KMS-11 (cell line): ENCODE data around the gene MRPL3.

Experiments used
- H2AFZ ChIP-seq: fragments of 200-600 bp; sonication (generic); 2 replicates; pipeline ENCODE4 v1.6.1; 2016; ENCODE audit warnings: antibody characterized with exemption, mixed run types, low read depth
- H3K27ac ChIP-seq: fragments of 200-600 bp; sonication (generic); 2 replicates; pipeline ENCODE4 v1.6.1; 2016; ENCODE audit warnings: mild to moderate bottlenecking, mixed run types
- H3K27me3 ChIP-seq: fragments of 200-600 bp; sonication (generic); 2 replicates; pipeline ENCODE4 v1.6.1; 2017; ENCODE audit warnings: mild to moderate bottlenecking, low read depth, mixed run types, moderate library complexity; ENCODE audit not compliant: insufficient read depth
- H3K36me3 ChIP-seq: fragments of 200-600 bp; sonication (generic); 2 replicates; pipeline ENCODE4 v1.6.1; 2017; ENCODE audit warnings: mild to moderate bottlenecking, mixed run types; ENCODE audit not compliant: insufficient read depth
- H3K4me1 ChIP-seq: fragments of 200-600 bp; sonication (generic); 2 replicates; pipeline ENCODE4 v1.6.1; 2016; ENCODE audit warnings: mild to moderate bottlenecking, low read depth, mixed run types; ENCODE audit not compliant: poor library complexity, severe bottlenecking
- H3K4me2 ChIP-seq: fragments of 200-600 bp; sonication (generic); 2 replicates; pipeline ENCODE4 v1.7.0; 2016; ENCODE audit warnings: mild to moderate bottlenecking, mixed run types
- H3K4me3 ChIP-seq: fragments of 200-600 bp; sonication (generic); IDR thresholded peaks from 2 replicates; pipeline ENCODE4 v1.6.1; 2017; ENCODE audit warnings: low read depth, low read length, mixed read lengths; ENCODE audit not compliant: insufficient read depth
- H3K79me2 ChIP-seq: fragments of 200-600 bp; sonication (generic); 2 replicates; pipeline ENCODE4 v1.6.1; 2016; ENCODE audit warnings: low read depth, mixed run types; ENCODE audit not compliant: insufficient read depth
- H3K9ac ChIP-seq: fragments of 200-600 bp; sonication (generic); 2 replicates; pipeline ENCODE4 v1.6.1; 2016; ENCODE audit warnings: mild to moderate bottlenecking, mixed run types
- H4K20me1 ChIP-seq: fragments of 200-600 bp; sonication (generic); 2 replicates; pipeline ENCODE4 v1.6.1; 2016; ENCODE audit warnings: mild to moderate bottlenecking, mixed run types; ENCODE audit not compliant: insufficient read depth
- TF ChIP-seq, protein P1 (sequence below): fragments of 200-600 bp; sonication (generic); conservative IDR thresholded peaks from 2 replicates; pipeline ENCODE4 v1.6.1; 2017; ENCODE audit warnings: low read depth, mild to moderate bottlenecking, antibody characterized with exemption, low read length, moderate library complexity, mixed read lengths

The MRPL3 gene

DNA sequence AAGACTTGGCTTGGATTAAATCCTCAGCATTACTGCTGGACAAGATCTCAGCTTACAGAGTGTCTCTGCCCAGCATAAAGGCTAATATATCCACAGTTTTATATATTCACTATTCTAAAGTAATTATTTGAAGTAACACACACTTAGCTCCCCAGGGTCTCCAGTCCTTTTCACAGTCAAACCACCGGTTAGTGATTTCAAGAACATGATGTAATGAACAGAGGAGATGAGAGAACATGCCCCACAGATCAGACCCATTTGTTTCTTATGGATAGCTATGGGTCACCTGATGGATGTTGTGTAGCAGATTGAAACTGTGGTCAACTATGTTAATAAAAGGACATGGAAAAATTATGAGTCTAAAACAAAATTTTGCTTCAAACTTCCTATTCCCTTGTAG lies 44.8 kb upstream of the MRPL3 start:
- TF ChIP-seq, protein P1, sequence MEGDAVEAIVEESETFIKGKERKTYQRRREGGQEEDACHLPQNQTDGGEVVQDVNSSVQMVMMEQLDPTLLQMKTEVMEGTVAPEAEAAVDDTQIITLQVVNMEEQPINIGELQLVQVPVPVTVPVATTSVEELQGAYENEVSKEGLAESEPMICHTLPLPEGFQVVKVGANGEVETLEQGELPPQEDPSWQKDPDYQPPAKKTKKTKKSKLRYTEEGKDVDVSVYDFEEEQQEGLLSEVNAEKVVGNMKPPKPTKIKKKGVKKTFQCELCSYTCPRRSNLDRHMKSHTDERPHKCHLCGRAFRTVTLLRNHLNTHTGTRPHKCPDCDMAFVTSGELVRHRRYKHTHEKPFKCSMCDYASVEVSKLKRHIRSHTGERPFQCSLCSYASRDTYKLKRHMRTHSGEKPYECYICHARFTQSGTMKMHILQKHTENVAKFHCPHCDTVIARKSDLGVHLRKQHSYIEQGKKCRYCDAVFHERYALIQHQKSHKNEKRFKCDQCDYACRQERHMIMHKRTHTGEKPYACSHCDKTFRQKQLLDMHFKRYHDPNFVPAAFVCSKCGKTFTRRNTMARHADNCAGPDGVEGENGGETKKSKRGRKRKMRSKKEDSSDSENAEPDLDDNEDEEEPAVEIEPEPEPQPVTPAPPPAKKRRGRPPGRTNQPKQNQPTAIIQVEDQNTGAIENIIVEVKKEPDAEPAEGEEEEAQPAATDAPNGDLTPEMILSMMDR, result no peak
- Histone ChIP-seq H4K20me1 (no peaks in the 10 kb centered on the region), H3K27me3 (no peaks in the 10 kb centered on the region), H3K27ac (no peak overlapping the region), H3K36me3 (no peaks in the 10 kb centered on the region), H3K4me1 (peaks cover 6% of the 10 kb centered on the region), H3K9ac (no peak overlapping the region), H3K79me2 (no peaks in the 10 kb centered on the region), H3K4me3 (no peak overlapping the region), H2AFZ (no peak overlapping the region), H3K4me2 (no peak overlapping the region)

GRCh38 chr3:131546441-131546840 lies 43.7 kb upstream of the MRPL3 start:
- TF ChIP-seq, protein P1, result no peak
- Histone ChIP-seq H3K4me3 (no peak overlapping the region), H3K4me1 (no peaks in the 10 kb centered on the region), H4K20me1 (no peaks in the 10 kb centered on the region), H3K27ac (no peak overlapping the region), H3K36me3 (no peaks in the 10 kb centered on the region), H3K9ac (no peak overlapping the region), H2AFZ (no peak overlapping the region), H3K79me2 (no peaks in the 10 kb centered on the region), H3K27me3 (no peaks in the 10 kb centered on the region), H3K4me2 (no peak overlapping the region)

GRCh38 chr3:131544557-131544956 lies 41.8 kb upstream of the MRPL3 start:
- H3K27ac ChIP-seq, result no peak overlapping the region
- H3K4me2 ChIP-seq, result no peak overlapping the region
- H4K20me1 ChIP-seq, result no peaks in the 10 kb centered on the region
- H3K4me1 ChIP-seq, result no peaks in the 10 kb centered on the region
- no peak overlapping the region for H3K4me3 ChIP-seq
- no peaks in the 10 kb centered on the region for H3K36me3 ChIP-seq
- no peak overlapping the region for H3K9ac ChIP-seq
- H3K79me2 ChIP-seq, result no peaks in the 10 kb centered on the region
- H3K27me3 ChIP-seq, result no peaks in the 10 kb centered on the region
- no peak overlapping the region for H2AFZ ChIP-seq
- TF ChIP-seq, protein P1, result no peak

GRCh38 chr3:131543714-131544113 lies 40.9 kb upstream of the MRPL3 start:
- H3K36me3 ChIP-seq, result no peaks in the 10 kb centered on the region
- no peaks in the 10 kb centered on the region for H4K20me1 ChIP-seq
- H3K9ac ChIP-seq, result no peak overlapping the region
- H3K79me2 ChIP-seq, result no peaks in the 10 kb centered on the region
- H3K4me1 ChIP-seq, result no peaks in the 10 kb centered on the region
- no peak overlapping the region for H2AFZ ChIP-seq
- H3K4me2 ChIP-seq, result no peak overlapping the region
- no peak overlapping the region for H3K27ac ChIP-seq
- no peak overlapping the region for H3K4me3 ChIP-seq
- H3K27me3 ChIP-seq, result no peaks in the 10 kb centered on the region
- TF ChIP-seq, protein P1, result no peak
